GM12892 (cell line): ENCODE data around the gene GRAMD1A.

ENCODE experiments used
- POLR2A ChIP-seq: IDR thresholded peaks from 2 replicates; pipeline ENCODE4 v1.6.1; 2011; ENCODE audit warnings: low read depth, low read length, control low read depth
- POLR2AphosphoS5 ChIP-seq: IDR thresholded peaks from 2 replicates; pipeline ENCODE4 v1.6.1; 2011; ENCODE audit warnings: low read depth, low read length, control low read depth
- TAF1 ChIP-seq: IDR thresholded peaks from 2 replicates; pipeline ENCODE4 v1.6.1; 2011; ENCODE audit warnings: low read depth, mild to moderate bottlenecking, control low read depth, low read length, borderline replicate concordance

- TF ChIP-seq POLR2A (no peak), POLR2AphosphoS5 (no peak), TAF1 (no peak)
Measured at GRCh38 chr19:35022460-35022859, 22.3 kb downstream of the GRAMD1A start.
